Endothelial cell of hepatic sinusoid (primary cell): ENCODE measurements around the gene C19orf25.
"Not testable (repeated sequence)": the region's sequence is repeated elsewhere in the genome, so short reads cannot be mapped to it uniquely, and the experiment has no call there.

Source experiments
- in situ Hi-C: cut with HindIII; loops from 2 replicates; pipeline ENCODE4 v1.10.0; 2017; ENCODE audit warnings: low sequenced_read_pairs

The C19orf25 gene

DNA sequence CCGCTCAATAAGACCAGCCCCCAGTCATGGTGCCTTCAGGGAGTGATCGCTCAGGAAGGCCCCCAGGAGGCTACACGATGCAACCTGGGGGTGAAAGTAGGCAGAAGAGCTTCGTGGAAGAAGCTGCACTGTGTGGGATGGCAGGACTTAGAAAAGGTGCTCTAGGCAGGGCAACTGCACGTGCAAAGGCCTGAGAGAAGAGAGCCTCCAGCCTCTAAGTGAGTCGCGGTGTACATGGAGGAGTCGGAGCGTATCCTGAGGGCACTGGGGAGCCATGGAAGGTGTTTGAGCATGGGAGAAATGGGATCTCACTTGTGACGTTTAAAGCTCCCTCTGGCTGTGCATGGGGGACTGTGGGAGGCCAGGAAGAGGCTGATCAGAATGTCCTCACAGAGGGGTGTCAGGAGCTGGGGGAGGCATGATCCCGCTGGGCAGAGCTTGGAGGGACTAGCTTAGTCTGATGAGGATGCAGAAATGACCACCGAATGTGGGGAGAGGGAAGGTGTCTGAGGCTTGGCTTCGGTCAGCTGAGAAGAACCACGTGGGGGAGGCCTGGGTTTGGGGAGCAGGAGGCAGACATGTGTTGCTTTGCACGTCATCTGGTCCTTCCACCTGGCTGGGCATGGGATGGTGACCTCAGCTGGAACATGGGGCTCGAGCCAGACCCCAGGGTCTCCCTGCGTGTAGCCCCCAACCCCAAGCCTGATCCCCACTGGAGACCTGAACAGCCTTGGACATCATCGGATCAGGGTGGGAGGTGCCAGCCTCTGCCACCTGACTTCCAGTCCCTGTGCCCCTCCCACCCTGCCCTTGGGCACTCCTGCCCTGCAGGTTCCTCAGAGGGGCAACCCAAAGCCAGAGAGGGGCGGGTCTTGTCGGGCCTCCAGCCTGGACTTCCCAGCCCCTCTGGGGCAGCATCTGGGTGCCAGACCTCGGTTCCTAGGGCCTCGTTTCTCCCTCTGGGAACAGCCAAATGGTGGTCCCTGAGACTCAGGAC is 28.0 kb downstream of the C19orf25 start:
- in situ Hi-C loops = no loop called here

DNA sequence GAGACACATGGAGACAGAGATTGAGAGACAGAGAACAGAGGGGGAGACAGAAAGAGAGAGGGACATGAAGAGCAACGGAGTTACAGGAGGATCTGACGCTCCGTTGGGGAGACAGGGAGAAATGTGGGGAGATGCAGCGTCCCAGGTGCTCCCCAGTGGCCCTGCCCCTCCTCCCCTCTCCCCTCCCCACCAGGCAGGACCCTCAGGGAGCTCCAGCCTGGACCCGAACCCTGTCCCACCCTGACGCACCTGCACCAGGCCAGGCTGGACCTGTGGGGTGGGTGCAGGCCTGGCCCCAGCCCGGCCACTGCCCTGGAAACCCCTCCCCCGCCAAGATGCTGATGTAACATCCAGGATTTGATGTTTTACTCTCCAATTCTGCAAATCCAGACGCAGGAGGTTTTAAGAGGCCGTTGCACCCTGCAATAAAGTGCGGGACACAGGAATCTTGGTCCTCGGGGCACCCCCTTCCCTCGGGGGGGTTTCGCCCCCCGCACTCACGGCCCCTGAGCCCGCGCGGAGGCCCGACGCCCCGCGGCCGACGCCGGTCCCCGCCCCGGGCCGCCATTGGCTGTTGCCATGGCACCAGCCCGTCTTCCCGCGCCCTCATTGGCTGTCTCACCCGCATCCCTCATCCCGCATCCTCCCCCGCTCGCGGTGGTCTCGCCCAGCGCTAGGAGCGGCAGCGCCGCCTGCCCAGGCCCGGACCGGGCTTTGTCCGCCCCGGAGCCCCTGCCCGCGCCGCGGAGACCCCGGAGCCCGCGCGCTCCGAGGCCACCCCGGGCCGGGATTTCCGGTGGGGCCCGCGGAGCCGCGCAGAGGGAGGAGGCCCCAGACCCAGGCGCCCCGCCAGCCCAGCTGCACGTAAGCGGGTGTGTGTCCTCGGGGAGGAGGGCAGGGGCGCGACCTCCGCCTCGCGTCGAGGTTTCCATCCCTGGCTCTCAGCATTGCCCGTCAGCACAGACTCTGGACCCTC is 29.3 kb downstream of the C19orf25 start, which contains the start of gene APC2:
APC2 (plus strand) TSS at position 655 of the 976 bp plus-strand sequence. CDS start 2,881 bp downstream, outside the sequence.
- in situ Hi-C loops = no loop called here

DNA sequence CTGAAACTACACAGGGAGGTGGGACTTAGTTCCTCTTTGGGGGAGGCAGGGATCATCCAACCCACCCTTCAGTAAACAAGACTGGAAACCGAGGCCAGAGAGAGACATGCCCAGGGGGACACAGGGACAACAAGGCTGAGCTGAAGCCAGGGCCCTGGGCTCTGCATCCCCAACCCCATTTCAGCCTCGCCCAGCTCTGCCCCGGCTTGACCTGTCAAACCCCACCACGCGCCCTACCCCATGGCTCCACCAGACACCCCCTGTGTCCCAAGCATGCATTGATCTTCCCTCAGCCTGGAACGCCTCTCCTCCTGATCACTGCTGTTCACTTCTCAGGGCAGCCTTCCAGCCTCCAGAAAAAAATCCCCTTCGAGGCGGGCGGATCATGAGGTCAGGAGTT is 31.1 kb downstream of the C19orf25 start:
- in situ Hi-C loops = no loop called here

DNA sequence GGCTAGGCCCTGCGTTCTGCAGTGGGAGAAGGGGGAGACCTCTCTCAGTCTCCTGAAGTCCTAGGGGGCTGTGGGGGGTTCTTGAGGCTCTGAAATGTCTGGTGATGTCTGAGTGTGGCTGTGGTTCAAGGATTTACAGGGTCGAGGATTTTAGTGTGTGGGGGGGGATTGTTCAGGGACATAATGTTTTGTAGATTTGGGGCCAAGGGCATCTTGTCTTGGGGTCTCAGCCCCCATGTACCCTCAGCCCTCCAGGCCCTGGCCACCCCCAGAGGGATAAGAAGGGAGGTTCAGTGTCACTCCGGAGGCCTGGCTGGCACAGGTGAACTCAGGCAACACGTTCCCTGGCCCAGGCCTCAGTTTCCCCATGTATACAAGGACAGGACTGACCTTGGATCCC is 31.5 kb downstream of the C19orf25 start:
- in situ Hi-C loops = no loop called here

DNA sequence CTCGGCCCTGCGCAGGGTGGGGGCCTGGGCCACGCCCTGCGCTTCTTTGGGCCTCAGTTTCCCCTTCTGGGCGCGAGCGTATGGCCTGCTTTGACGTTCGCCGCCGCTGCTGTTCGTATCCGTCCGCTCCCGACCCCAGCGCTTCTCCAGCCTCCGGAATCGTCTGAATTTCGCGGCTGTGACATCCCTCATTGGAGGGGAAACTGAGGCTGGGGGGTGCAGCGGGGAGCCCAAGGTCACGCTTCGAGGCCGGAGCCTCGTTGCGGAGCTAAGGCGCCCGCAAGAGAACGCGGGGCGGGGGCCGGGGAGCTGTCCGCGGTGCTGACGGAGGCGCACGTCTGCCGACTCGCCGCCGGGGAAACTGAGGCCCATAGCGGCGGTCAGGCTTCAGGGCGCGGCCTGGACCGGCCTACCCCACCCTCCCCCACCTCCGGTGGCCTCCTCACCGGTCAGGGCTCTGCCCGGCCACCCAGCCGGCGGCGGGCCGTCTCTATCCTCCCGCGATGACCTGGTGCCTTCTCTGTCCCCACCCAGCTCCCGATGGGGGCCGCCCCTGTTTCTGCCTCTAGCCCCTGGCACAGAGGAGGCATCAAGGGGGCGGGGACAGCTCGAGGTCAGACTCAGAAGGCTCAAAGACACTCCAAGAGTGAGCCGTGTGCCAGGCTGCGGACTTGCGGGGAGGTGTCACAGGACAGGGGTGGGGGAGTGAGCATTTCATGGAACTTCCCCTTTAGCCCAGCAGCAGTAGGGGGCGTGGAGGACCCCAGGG is 32.1 kb downstream of the C19orf25 start:
- in situ Hi-C loops = no loop called here

DNA sequence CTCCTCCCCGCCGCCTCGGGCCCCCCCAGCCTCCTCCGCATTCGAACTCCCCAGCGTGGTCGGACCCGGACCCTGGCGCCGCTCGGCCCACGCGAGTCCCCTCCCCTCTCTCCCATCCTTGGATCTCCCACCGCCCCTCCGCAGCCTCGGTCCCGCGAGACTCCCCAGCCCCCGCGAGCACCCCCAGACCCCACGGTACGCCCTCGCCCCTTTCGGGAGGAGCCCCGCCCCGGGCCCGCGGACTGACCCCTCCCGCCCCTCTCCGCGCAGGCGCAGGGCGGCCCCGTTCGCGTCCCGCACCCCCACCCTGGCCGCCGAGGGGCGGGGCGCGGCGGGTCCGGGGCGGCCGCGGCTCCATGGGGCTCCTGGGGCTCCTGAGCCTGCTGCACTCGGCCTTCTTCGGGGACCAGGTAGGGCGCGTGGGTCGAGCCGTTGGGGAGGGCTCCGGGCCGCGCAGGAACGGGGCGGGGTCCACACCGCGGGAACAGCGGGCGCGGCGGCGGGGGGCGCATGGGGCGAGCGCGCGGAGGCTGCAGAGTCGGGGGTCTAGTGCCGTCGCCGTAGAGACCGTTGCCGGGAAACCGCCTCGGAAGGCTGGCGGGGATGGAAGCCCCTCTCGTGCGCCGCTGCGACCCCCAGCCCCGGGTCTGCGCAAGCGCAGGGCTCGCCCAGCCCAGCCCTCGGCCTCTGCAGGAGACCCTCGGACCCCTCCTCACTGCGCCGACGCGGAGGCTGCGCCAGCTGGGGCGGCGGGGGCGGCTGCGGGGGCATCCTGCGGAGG is 32.9 kb downstream of the C19orf25 start:
- in situ Hi-C loops = no loop called here

DNA sequence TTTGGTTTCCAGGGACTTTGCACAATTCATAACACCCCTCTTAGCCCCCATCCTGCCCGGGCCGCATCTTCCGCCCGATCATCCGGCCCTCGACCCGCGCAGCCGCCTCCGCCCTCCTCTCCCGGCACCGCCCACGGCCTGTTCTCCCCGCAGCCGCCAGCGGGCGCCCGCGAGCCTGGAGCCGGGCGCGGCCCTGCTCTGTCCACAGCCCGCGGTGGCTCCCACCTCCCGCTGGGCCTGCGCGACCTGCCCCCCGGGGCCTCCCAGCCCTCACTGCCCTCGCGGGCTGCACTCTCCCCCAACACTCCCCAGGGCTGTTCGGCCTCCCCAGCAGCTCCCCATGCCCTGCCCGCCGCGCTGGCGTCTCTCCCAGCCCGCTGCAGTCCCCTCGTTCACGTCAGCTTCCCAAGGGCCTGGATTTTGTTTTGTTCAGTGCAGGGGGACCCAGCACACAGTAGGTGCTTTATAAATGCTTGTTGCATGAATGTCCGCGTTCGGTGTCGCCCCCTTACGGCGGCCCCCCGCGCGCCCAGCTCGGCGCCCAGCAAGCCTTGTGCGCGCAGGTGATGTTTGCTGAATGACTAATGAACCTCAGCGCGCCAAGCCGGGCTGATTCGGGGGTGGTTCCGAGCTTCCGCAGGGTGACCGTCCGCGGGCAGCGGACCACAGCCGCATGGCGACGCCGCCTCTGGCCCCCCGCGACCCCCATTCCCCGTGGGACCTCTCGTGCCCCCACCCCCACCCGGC is 33.7 kb downstream of the C19orf25 start:
- in situ Hi-C loops = no loop called here

DNA sequence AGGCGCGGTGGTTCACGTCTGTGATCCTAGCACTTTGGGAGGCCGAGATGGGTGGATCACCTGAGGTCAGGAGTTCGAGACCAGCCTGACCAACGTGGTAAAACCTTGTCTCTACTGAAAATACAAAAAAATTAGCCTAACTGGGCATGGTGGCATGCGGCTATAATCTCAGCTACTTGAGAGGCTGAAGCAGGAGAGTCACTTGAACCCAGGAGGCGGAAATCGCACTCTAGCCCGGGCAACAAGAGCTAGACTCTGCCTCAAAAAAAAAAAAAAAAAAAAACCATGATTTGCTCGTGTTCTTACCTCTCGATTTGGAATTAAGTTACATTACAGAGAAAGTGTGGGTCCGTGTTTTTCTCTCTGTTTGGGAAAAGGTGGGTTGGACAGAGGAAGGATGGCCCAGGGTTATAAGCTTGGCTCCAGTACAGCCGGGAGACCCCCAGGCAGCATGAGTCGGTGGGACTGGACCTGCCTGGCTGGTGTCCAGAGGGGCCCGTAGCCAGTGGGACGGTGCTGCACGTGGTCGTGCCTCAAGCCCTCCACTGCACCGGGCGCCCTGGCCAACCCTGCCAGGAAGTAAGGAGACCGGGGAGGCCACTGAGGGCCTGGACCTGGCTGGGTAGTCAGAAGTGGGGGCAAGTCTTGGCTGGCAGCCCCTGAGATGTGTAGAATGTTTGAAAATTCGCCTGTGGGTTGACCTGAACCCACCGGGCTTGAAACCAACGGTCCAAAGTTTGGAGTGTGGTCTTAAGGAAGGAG is 37.2 kb downstream of the C19orf25 start:
- in situ Hi-C loops = no loop called here

DNA sequence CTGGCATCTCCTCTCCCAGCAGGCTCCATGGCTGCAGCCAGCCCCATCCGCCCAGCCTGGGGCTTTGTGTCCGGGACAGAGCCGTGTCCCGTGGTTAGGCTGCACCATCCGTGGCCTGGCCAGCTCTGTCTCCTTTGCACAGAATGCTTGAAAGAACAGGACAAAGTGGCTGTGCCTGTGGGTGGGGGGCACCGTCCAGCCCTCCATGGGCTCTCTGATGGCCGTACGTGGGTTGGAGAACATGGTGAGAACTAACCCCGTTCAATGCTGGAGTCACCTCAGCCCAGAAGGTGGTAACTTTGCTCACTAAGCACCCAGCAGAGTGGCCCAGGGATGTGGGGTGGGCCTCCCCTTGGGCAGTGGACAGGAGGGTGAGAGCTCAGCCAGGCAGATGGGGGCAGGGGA is 38.0 kb downstream of the C19orf25 start:
- in situ Hi-C loops = no loop called here

DNA sequence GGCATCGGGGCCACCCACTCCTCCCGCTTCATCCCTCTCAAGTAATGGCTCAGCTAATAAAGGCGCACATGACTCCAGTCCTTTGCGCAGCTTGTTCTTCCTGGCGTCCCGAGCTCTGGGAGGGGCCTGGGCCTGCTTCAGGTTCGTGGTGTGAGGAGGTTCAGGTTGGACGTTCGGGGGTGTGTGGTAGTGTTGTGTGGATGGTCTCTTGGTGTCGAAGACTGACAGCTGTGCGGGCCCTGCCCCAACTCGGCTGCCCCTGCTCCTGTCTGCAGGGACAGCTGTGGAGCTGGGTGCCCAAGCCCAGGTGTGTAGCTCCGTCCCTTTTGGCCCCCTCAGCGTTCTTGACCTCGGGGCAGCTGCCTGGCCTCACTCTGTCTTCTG is 38.6 kb downstream of the C19orf25 start:
- in situ Hi-C loops = no loop called here

DNA sequence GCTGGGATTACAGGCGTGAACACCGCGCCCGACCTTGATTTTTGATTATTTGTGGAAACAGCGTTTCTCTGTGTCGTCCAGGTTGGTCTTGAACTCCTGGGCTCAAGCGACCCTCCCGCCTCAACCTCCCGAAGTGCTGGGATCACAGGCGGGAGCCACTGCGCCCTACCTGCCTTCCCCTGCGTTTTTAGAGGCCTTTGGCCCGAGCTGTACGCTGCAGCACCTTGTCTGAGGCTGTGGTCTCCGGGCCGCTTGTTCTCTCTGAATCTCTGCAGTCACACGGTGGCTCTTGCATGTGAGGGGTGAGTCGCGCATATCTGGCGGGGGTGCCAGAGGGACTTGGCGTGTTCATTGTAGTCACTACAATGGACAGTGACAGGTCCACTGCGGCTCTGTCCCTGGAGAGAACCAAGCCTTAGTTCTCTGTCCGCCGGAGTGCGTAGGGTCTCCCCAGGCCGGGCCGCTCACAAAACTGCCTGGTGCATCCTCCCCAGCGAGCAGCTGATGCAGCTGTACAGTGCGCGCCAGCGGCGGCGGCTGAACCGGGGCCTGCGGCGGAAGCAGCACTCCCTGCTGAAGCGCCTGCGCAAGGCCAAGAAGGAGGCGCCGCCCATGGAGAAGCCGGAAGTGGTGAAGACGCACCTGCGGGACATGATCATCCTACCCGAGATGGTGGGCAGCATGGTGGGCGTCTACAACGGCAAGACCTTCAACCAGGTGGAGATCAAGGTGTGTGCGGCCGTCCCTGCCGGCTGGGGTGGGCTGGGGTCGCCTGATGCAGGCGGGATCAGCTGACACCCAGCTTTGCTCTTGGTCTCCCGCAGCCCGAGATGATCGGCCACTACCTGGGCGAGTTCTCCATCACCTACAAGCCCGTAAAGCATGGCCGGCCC is 39.2 kb downstream of the C19orf25 start:
- in situ Hi-C loops = not testable (repeated sequence)

DNA sequence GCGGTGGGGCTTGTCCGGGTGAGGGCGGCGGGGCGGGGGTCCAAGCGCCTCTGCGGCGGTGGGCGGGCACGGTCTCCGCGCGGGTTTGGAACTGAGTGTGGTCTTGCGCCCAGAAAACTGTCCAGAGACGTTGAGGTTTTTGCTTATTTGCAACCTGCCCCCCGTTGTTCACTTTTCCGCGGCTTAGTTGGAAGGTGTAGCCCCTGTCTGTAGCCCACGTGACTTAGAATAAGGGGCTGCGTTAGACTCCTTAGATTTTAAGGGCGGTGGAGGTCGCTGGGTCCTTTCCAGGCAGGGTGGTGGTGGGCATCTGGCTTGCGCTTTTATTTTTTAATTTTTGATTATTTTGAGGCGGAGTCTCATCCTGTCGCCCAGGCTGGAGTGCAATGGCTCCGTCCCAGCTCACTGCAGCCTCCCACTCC is 40.1 kb downstream of the C19orf25 start:
- in situ Hi-C loops = no loop called here

DNA sequence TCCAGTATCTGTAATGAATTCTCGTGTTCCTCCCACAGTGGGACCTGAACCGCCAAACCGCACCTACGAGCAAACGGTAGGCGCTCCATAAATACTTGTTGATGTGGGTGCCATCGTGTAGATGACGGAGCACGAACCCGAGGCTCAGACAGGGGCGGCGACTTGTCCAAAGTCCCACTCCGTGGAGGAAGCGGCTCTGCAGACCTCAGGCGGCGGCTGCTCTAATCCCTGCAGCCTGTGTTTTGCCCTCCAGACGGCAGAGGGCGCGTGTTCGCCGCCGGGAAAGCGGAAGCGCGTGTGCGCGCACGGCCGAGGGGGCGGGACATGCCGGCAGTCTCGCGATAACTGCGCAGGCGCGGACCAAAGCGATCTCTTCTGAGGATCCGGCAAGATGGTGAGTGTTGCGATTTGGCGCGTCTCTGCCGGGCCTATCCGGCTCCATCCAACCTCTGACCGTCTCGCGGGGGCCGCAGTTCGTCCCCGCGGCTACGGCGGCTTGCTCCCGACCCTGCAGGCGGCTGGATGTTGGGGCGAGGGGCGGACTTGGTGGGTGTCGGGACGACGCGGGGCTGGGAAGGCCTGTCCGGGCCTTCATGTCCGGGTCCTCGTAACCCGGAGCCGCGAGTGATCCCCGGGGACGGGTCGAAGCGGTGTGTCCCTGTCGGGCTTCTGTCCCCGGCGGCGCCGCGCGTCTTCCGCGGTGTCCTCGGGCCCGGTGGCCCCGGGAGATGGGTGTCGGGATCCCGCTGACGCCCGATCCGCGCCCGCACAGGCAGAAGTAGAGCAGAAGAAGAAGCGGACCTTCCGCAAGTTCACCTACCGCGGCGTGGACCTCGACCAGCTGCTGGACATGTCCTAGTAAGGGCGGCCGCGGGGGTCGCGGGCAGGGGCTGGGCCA is 40.7 kb downstream of the C19orf25 start, which contains the start of gene RPS15:
RPS15 (plus strand) TSS at position 362 of the 898 bp plus-strand sequence; CDS start at position 392, 30 bp downstream.
- in situ Hi-C loops = no loop called here

DNA sequence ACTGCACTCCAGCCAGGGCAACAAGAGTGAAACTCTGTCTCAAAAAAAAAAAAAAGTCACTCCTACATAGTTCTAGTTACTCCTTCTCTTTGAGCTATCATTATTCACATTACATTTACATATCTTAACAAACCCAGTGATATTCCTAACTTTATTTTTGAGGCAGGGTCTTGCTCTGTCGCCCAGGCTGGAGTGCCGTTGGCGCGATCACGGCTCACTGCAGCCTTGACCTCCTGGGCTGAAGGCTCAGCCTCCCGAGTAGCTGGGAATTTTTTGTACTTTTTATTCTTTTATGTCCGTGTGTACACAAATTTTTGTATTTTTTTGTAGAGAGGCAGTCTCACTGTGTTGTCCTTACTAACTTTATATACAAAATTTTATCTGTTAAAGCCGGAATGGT is 41.4 kb downstream of the C19orf25 start:
- in situ Hi-C loops = no loop called here

DNA sequence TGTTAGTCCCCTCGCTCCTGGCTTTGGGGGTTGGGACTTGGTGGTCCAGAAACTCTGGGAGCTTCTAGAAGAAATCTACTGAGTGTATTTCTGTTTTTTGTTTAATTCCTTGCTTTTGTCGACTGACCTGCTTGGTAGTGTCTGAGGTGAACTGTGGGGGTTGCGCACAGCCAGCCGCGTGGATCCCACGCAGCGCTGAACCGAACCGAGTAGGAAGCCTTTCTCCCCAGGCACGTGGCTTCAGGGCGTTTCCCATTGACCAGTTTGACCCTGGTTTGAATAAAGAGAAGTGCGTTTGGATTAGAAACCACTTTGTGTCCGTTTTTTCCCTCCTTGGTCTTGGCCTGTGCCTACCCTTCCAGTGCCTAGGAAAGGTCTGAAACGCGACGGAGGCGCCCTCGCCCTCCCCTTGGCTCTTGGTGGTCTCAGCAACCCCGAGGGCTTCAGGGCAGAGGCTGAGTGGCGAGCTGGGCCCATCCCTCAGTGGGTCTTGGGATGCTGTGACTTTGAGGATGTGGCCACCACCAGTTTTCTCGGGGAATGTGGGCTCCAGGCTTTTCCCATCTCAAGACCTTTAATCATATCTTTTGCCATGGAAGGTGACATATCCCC is 43.5 kb downstream of the C19orf25 start:
- in situ Hi-C loops = no loop called here

DNA sequence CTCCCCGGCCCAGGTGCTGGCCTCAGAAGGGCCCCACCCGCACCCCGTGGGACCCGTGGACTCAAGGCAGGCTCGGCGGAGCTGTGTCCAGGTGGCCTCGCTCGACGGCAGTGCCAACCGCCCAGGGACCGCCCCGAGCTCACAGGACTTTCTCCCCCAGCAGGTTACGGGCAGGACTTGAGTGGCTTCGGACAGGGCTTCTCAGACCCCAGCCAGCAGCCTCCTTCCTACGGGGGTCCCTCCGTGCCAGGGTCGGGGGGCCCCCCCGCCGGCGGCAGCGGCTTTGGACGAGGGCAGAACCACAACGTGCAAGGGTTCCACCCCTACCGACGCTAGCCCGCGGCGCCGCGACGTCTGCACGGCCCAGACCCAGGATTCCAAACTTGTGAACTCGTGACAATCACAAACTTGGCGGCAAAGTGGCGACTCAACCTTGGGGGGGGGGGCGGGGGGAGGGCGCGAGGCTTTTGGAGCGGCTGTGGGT is 44.4 kb downstream of the C19orf25 start:
- in situ Hi-C loops = no loop called here
